ENCODE measurements around the gene MTX1.

DNA sequence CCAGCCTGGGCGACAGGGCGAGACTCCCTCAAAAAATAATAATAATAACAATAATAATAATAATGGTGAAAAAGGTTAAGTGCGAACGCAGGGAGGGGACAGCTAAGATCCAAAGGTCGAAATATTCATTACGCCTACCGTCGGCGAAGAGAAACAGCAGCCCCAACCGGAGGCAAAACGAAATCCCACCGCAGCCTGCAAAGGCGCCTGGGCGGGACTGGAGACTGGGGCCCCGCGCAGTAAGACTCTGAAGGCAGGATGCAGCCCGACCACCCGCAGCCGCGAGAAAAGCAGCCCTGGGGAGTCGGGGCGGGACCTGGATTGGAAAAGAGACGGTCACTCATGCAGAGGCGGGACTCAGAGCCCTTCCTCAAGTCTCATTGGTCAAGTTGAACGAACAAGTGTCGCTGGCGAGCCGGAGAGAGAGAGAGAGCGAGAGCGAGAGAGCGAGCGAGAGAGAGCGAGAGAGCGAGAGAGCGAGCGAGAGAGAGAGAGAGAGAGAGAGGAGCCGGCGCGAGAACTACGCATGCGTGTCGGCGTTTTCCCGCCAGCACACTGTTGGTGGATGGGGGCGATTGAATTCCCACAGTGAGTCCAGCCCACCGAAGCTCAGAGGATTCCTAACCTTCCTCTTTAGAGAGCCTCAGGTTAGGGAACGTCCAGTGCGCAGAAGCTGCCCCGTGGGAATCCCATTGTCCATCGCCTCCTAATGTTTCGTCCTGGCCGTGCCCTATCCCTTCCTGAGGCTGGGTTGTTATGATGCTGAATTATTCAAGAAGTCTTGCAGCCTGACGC lies 36.1 kb downstream of the MTX1 start:
- TF ChIP-seq CTCF (IDR thresholded peaks at IDR 0.05) = peak in 3 of 4 experiments; percentile 63 to 97 (median 97)
- TF ChIP-seq POLR2A (IDR thresholded peaks at IDR 0.05) = peak; percentile 80
- TF ChIP-seq POLR2AphosphoS5 (IDR thresholded peaks at IDR 0.05) = peak; percentile 98
